ENCODE results near the gene PFKFB4.

The PFKFB4 gene

GRCh38 chr3:48556796-48557626, at the start of gene PFKFB4:
Gene PFKFB4, minus strand, starts transcription at chr3:48556803. Its CDS starts 26 bp downstream, at chr3:48556777.
- peak; percentile 100 for DNase-seq (ENCODE audit: low spot score)

GRCh38 chr3:48601622-48601994, 45.0 kb upstream of the PFKFB4 start:
- DNase-seq (ENCODE audit: low spot score), result no peak

GRCh38 chr3:48600711-48601621, 44.4 kb upstream of the PFKFB4 start:
- DNase-seq (ENCODE audit: low spot score), result no peak

- DNase-seq (ENCODE audit: low spot score), result no peak
Measured at GRCh38 chr3:48599509-48600285, 43.1 kb upstream of the PFKFB4 start.

- DNase-seq (ENCODE audit: low spot score), result no peak
Measured at GRCh38 chr3:48599077-48599501, 42.5 kb upstream of the PFKFB4 start.

GRCh38 chr3:48598323-48599076, 41.9 kb upstream of the PFKFB4 start:
- no peak for DNase-seq (ENCODE audit: low spot score)

- DNase-seq (ENCODE audit: low spot score), result no peak
Measured at GRCh38 chr3:48597408-48597800, 40.8 kb upstream of the PFKFB4 start.

- DNase-seq (ENCODE audit: low spot score), result no peak
Measured at GRCh38 chr3:48596676-48597407, 40.2 kb upstream of the PFKFB4 start.

GRCh38 chr3:48596157-48596556, 39.6 kb upstream of the PFKFB4 start:
- no peak for DNase-seq (ENCODE audit: low spot score)

- DNase-seq (ENCODE audit: low spot score), result no peak
Measured at GRCh38 chr3:48595526-48596121, 39.0 kb upstream of the PFKFB4 start.

GRCh38 chr3:48595075-48595525, 38.5 kb upstream of the PFKFB4 start, which contains the start of gene COL7A1:
Gene COL7A1, minus strand, starts transcription at chr3:48595329. Its CDS starts 170 bp downstream, at chr3:48595159.
- DNase-seq (ENCODE audit: low spot score), result no peak

- DNase-seq (ENCODE audit: low spot score), result no peak
Measured at GRCh38 chr3:48594417-48595049, 37.9 kb upstream of the PFKFB4 start.

- DNase-seq (ENCODE audit: low spot score), result no peak
Measured at GRCh38 chr3:48593337-48593736, 36.7 kb upstream of the PFKFB4 start.

GRCh38 chr3:48592519-48593087, 36.0 kb upstream of the PFKFB4 start:
- no peak for DNase-seq (ENCODE audit: low spot score)

- DNase-seq (ENCODE audit: low spot score), result no peak
Measured at GRCh38 chr3:48591886-48592518, 35.4 kb upstream of the PFKFB4 start.

- DNase-seq (ENCODE audit: low spot score), result no peak
Measured at GRCh38 chr3:48591436-48591835, 34.8 kb upstream of the PFKFB4 start.

- DNase-seq (ENCODE audit: low spot score), result no peak
Measured at GRCh38 chr3:48588230-48588629, 31.6 kb upstream of the PFKFB4 start.

GRCh38 chr3:48587686-48588085, 31.1 kb upstream of the PFKFB4 start:
- DNase-seq (ENCODE audit: low spot score), result no peak

- no peak for DNase-seq (ENCODE audit: low spot score)
Measured at GRCh38 chr3:48585411-48585810, 28.8 kb upstream of the PFKFB4 start.

All from germinal center (tissue), 1 donor.